Mammary epithelial cell (primary cell): ENCODE measurements around the gene HIF3A.

ENCODE experiments used
- CTCF ChIP-seq, 2 donors: IDR thresholded peaks in 1 of 2; conservative IDR thresholded peaks in 1 of 2; 2 replicates each; pipeline ENCODE4 v1.5.1; 2011 to 2012; ENCODE audit warnings: inconsistent platforms in 2 of 2, low read length in 2 of 2, mild to moderate bottlenecking in 2 of 2, control low read depth in 1 of 2, low read depth in 1 of 2; ENCODE audit not compliant: insufficient read depth in 1 of 2; ENCODE audit errors: extremely low read depth in 1 of 2
- EZH2 ChIP-seq: IDR thresholded peaks from 2 replicates; pipeline ENCODE4 v1.6.1; 2012; ENCODE audit warnings: low read length, inconsistent platforms, borderline replicate concordance

DNA sequence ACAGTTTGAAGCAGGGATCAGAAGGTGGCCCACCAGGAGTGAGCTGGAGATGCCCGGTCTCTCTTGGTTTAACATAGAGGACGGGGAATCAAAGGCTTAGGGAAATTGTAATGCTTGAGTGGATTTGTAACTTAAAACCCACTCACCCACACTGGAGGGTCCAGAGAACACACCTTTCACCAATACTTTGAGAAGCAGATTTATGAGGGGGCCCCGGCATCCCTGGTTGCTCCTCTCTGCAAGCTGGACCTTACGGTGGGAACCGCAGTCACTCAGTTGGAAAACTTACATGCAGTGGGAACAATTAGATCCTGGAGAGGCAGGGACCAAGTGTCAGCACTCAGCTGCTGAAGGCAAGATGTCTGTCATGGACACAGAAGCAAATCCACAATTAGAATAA, 70.6 kb downstream of the HIF3A start:
- TF ChIP-seq CTCF (conservative IDR thresholded peaks at IDR 0.05 in 1 of 2, IDR thresholded peaks at IDR 0.05 in 1 of 2; ENCODE audit: extremely low read depth in 1 of 2, insufficient read depth in 1 of 2, low read depth in 1 of 2, low read length in 2 of 2): no peak
- TF ChIP-seq EZH2: no peak
